Neural progenitor cell (in vitro differentiated cells): Measurements from ENCODE around the gene ACACB. TPM values are rescaled to one million over a fixed set of nuclear protein-coding genes. Genes with fewer than 3 reads are reported as not detected.

ENCODE experiments used
- DNase-seq: peaks from one replicate; pipeline ENCODE4 v3.0.0-alpha.2; 2016; ENCODE audit warnings: low spot score
- H2AFZ ChIP-seq: fragments of 200-600 bp; sonication (generic); replicated peaks from 2 replicates; pipeline ENCODE4 v1.6.1; 2016; ENCODE audit warnings: antibody characterized with exemption
- H3F3A ChIP-seq: fragments of 200-600 bp; sonication (generic); 2 replicates; pipeline ENCODE4 v1.6.1; 2016; ENCODE audit warnings: antibody characterized with exemption, low read depth
- H3K27ac ChIP-seq: fragments of 200-600 bp; sonication (generic); 2 replicates; pipeline ENCODE4 v1.5.1; 2016; ENCODE audit warnings: mild to moderate bottlenecking
- H3K27me3 ChIP-seq: fragments of 200-600 bp; sonication (generic); 2 replicates; pipeline ENCODE4 v1.6.1; 2016; ENCODE audit warnings: mild to moderate bottlenecking, moderate library complexity
- H3K36me3 ChIP-seq: fragments of 200-600 bp; sonication (generic); 2 replicates; pipeline ENCODE4 v1.5.1; 2016
- H3K4me1 ChIP-seq: fragments of 200-600 bp; sonication (generic); 2 replicates; pipeline ENCODE4 v1.6.1; 2016; ENCODE audit warnings: mixed run types
- H3K4me2 ChIP-seq: fragments of 200-600 bp; sonication (generic); 2 replicates; pipeline ENCODE4 v1.6.1; 2016
- H3K4me3 ChIP-seq: fragments of 200-600 bp; sonication (generic); 2 replicates; pipeline ENCODE4 v1.5.1; 2016
- H3K79me2 ChIP-seq: fragments of 200-600 bp; sonication (generic); 2 replicates; pipeline ENCODE4 v1.6.1; 2016; ENCODE audit warnings: low read depth
- H3K9ac ChIP-seq: fragments of 200-600 bp; sonication (generic); 2 replicates; pipeline ENCODE4 v1.6.1; 2016
- H3K9me3 ChIP-seq: fragments of 200-600 bp; sonication (generic); 2 replicates; pipeline ENCODE4 v1.5.1; 2016; ENCODE audit warnings: low read depth
- H4K20me1 ChIP-seq: fragments of 200-600 bp; sonication (generic); 2 replicates; pipeline ENCODE4 v1.6.1; 2016; ENCODE audit warnings: low read depth
- H3K27ac Mint-ChIP-seq: 3 replicates; pipeline ENCODE4 v1.8.0; 2021; ENCODE audit warnings: mixed read lengths
- H3K27me3 Mint-ChIP-seq: 2 replicates; pipeline ENCODE4 v1.8.0; 2022; ENCODE audit warnings: low read depth, mild to moderate bottlenecking, inconsistent platforms, moderate library complexity, mixed read lengths; ENCODE audit not compliant: insufficient read depth
- H3K36me3 Mint-ChIP-seq: 3 replicates; pipeline ENCODE4 v1.8.0; 2021; ENCODE audit warnings: mixed read lengths
- H3K4me1 Mint-ChIP-seq: 3 replicates; pipeline ENCODE4 v1.8.0; 2021; ENCODE audit warnings: mixed read lengths
- H3K4me3 Mint-ChIP-seq: 3 replicates; pipeline ENCODE4 v1.8.0; 2021; ENCODE audit warnings: mild to moderate bottlenecking, moderate library complexity, mixed read lengths
- H3K9me3 Mint-ChIP-seq: 3 replicates; pipeline ENCODE4 v1.8.0; 2020; ENCODE audit warnings: mixed read lengths
- EZH2 ChIP-seq: fragments of 200-600 bp; sonication (generic); IDR thresholded peaks from 2 replicates; pipeline ENCODE4 v1.6.1; 2017; ENCODE audit warnings: antibody characterized with exemption, mild to moderate bottlenecking, moderate library complexity
- EZH2phosphoT487 ChIP-seq: fragments of 200-600 bp; sonication (generic); IDR thresholded peaks from 2 replicates; pipeline ENCODE4 v1.6.1; 2017; ENCODE audit warnings: antibody characterized with exemption
- total RNA-seq: library from RNA; depleted of rRNA; stranded (reverse); fragments of >200 nt; gene quantifications from 2 replicates; pipeline ENCODE4 v1.2.3, GENCODE V29; 2015; ENCODE audit warnings: low replicate concordance
- TF ChIP-seq, protein P1 (sequence below): fragments of 200-600 bp; sonication (generic); IDR thresholded peaks from 2 replicates; pipeline ENCODE4 v1.5.1; 2017; ENCODE audit warnings: antibody characterized with exemption, mild to moderate bottlenecking

The ACACB gene
- total RNA-seq, 1 donor from 2014 or later, result 2.4 TPM

DNA sequence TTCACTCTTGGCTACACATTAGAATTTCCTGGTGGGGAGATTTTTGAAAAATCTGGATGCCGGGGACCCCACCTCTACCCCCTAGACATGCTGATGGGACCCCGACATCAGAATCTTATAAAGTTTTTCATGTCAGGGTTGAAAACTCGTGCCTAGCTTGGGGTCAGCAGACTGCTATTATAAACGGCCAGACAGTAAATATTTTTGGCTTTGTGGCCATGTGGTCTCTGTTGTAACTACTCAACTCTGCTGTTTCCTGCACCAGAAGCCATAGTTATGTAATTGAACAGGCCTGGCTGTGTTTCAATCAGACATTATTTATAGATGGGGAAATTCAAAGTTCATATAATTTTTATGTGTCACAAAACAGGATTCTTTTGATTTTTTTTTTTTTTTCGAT lies 41.6 kb downstream of the ACACB start:
- H2AFZ ChIP-seq, result no peak overlapping the region
- no peaks in the 10 kb centered on the region for H4K20me1 ChIP-seq
- H3K9me3 ChIP-seq, result no peaks in the 10 kb centered on the region
- H3K27me3 ChIP-seq, result peaks cover 14% of the 10 kb centered on the region
- no peak for DNase-seq
- H3K36me3 ChIP-seq, result no peaks in the 10 kb centered on the region
- Mint-ChIP-seq H3K27me3 (peaks cover 8% of the 10 kb centered on the region), H3K9me3 (no peaks in the 10 kb centered on the region), H3K4me1 (peaks cover 17% of the 10 kb centered on the region), H3K27ac (no peak overlapping the region), H3K36me3 (no peaks in the 10 kb centered on the region), H3K4me3 (no peak overlapping the region)
- no peak overlapping the region for H3K9ac ChIP-seq
- no peaks in the 10 kb centered on the region for H3K79me2 ChIP-seq
- no peak overlapping the region for H3K4me2 ChIP-seq
- peaks cover 20% of the 10 kb centered on the region for H3F3A ChIP-seq
- peaks cover 4% of the 10 kb centered on the region for H3K4me1 ChIP-seq
- TF ChIP-seq EZH2phosphoT487 (no peak), EZH2 (no peak)
- TF ChIP-seq, protein P1, sequence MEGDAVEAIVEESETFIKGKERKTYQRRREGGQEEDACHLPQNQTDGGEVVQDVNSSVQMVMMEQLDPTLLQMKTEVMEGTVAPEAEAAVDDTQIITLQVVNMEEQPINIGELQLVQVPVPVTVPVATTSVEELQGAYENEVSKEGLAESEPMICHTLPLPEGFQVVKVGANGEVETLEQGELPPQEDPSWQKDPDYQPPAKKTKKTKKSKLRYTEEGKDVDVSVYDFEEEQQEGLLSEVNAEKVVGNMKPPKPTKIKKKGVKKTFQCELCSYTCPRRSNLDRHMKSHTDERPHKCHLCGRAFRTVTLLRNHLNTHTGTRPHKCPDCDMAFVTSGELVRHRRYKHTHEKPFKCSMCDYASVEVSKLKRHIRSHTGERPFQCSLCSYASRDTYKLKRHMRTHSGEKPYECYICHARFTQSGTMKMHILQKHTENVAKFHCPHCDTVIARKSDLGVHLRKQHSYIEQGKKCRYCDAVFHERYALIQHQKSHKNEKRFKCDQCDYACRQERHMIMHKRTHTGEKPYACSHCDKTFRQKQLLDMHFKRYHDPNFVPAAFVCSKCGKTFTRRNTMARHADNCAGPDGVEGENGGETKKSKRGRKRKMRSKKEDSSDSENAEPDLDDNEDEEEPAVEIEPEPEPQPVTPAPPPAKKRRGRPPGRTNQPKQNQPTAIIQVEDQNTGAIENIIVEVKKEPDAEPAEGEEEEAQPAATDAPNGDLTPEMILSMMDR, result no peak
- H3K27ac ChIP-seq, result no peak overlapping the region
- no peak overlapping the region for H3K4me3 ChIP-seq

GRCh38 chr12:109160433-109160832 lies 44.0 kb downstream of the ACACB start:
- DNase-seq, result no peak
- Mint-ChIP-seq H3K9me3 (no peaks in the 10 kb centered on the region), H3K36me3 (no peaks in the 10 kb centered on the region), H3K27ac (no peak overlapping the region), H3K4me1 (peaks cover 4% of the 10 kb centered on the region), H3K4me3 (no peak overlapping the region), H3K27me3 (no peaks in the 10 kb centered on the region)
- no peak overlapping the region for H2AFZ ChIP-seq
- no peak overlapping the region for H3K27ac ChIP-seq
- H3K79me2 ChIP-seq, result no peaks in the 10 kb centered on the region
- H3K27me3 ChIP-seq, result no peaks in the 10 kb centered on the region
- no peaks in the 10 kb centered on the region for H3K9me3 ChIP-seq
- no peak overlapping the region for H3K9ac ChIP-seq
- no peaks in the 10 kb centered on the region for H4K20me1 ChIP-seq
- H3F3A ChIP-seq, result peaks cover 4% of the 10 kb centered on the region
- no peak for TF ChIP-seq EZH2
- TF ChIP-seq EZH2phosphoT487, result no peak
- TF ChIP-seq, protein P1, result no peak
- H3K36me3 ChIP-seq, result no peaks in the 10 kb centered on the region
- no peaks in the 10 kb centered on the region for H3K4me1 ChIP-seq
- H3K4me3 ChIP-seq, result no peak overlapping the region
- H3K4me2 ChIP-seq, result no peak overlapping the region

DNA sequence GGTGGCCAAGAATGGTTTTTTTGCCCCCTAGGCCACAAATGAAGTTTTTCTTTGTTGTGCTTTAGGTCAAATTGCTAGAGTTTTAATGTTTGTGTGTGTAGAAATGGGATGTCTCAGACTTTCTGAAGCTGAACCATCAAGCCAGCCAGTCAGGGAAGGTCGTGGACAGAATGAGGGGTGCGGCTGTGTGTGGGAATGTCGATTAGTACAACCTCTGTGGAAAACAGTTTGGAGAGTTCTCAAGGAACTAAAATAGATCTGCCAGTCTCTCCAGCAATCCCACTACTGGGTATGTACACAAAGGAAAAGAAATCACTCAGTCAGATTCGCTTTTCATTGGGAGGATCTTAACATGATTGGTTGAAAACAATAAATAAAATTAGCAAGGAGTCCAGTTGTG lies 44.5 kb downstream of the ACACB start:
- Histone ChIP-seq H3K4me3 (no peak overlapping the region), H3F3A (no peaks in the 10 kb centered on the region), H3K4me1 (no peaks in the 10 kb centered on the region), H2AFZ (no peak overlapping the region), H3K36me3 (no peaks in the 10 kb centered on the region), H3K4me2 (no peak overlapping the region), H4K20me1 (no peaks in the 10 kb centered on the region), H3K27ac (no peak overlapping the region), H3K9me3 (no peaks in the 10 kb centered on the region), H3K9ac (no peak overlapping the region), H3K27me3 (no peaks in the 10 kb centered on the region), H3K79me2 (no peaks in the 10 kb centered on the region)
- Mint-ChIP-seq H3K9me3 (no peaks in the 10 kb centered on the region), H3K36me3 (no peaks in the 10 kb centered on the region), H3K27ac (no peak overlapping the region), H3K27me3 (no peaks in the 10 kb centered on the region), H3K4me3 (no peak overlapping the region), H3K4me1 (no peaks in the 10 kb centered on the region)
- TF ChIP-seq EZH2phosphoT487 (no peak), EZH2 (no peak)
- TF ChIP-seq, protein P1, result no peak
- DNase-seq, result no peak

- no peaks in the 10 kb centered on the region for H4K20me1 ChIP-seq
- no peaks in the 10 kb centered on the region for H3K9me3 ChIP-seq
- H3K27ac ChIP-seq, result no peak overlapping the region
- H3K4me1 Mint-ChIP-seq, result no peaks in the 10 kb centered on the region
- no peaks in the 10 kb centered on the region for H3K36me3 Mint-ChIP-seq
- no peak overlapping the region for H3K4me3 ChIP-seq
- H3K79me2 ChIP-seq, result no peaks in the 10 kb centered on the region
- no peaks in the 10 kb centered on the region for H3K9me3 Mint-ChIP-seq
- H3K27me3 ChIP-seq, result no peaks in the 10 kb centered on the region
- H3F3A ChIP-seq, result no peaks in the 10 kb centered on the region
- H3K4me2 ChIP-seq, result no peak overlapping the region
- no peak overlapping the region for H3K27ac Mint-ChIP-seq
- H3K36me3 ChIP-seq, result no peaks in the 10 kb centered on the region
- no peaks in the 10 kb centered on the region for H3K4me1 ChIP-seq
- no peak overlapping the region for H2AFZ ChIP-seq
- no peak for TF ChIP-seq EZH2phosphoT487
- no peak for TF ChIP-seq EZH2
- TF ChIP-seq, protein P1, result no peak
- H3K9ac ChIP-seq, result no peak overlapping the region
- H3K27me3 Mint-ChIP-seq, result no peaks in the 10 kb centered on the region
- DNase-seq, result no peak
- H3K4me3 Mint-ChIP-seq, result no peak overlapping the region
Measured at GRCh38 chr12:109162551-109162950, 46.2 kb downstream of the ACACB start.
